ENCODE measurements around the gene GOT2. TPM values are rescaled to one million over a fixed set of nuclear protein-coding genes. Genes with fewer than 3 reads are reported as not detected.
"Not testable (repeated sequence)": the region's sequence is repeated elsewhere in the genome, so short reads cannot be mapped to it uniquely, and the experiment has no call there.

GOT2 gene
- total RNA-seq, 4 donors from 2014 or later = 12.6 to 54.9 (median 43.7) TPM

DNA sequence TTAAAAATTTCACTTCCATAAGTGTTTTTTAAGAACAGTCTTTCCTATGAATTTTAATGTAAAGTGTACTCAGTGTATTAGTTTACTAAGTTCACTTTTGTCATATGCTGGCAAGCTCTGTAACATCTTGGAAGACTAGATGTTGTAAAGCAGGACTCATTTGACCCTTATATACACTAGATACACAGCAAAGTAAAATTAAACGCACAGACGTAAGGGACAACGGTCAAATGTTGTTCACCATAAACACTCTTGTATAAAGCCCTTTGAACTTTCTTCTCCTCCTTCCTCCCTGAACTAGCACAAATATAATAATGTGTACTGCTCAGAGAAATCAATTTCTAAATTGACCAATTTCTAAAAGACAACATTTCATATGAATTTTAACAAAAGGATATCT, 7.0 kb upstream of the GOT2 start:
- no peak for DNase-seq
- no peak overlapping the region for H3K27ac ChIP-seq
- no peaks in the 10 kb centered on the region for H3K4me1 ChIP-seq
- no peak for TF ChIP-seq POLR2A (IDR thresholded peaks at IDR 0.05)
- no peak for TF ChIP-seq CTCF (IDR thresholded peaks at IDR 0.05)
- H3K27me3 ChIP-seq = no peaks in the 10 kb centered on the region
- H3K4me3 ChIP-seq = no peak overlapping the region
- no peaks in the 10 kb centered on the region for H3K9me3 ChIP-seq
- intact Hi-C loops (cut with DNase I; ENCODE audit: low total_unique reads) = no loop called here
- no peaks in the 10 kb centered on the region for H3K36me3 ChIP-seq

DNA sequence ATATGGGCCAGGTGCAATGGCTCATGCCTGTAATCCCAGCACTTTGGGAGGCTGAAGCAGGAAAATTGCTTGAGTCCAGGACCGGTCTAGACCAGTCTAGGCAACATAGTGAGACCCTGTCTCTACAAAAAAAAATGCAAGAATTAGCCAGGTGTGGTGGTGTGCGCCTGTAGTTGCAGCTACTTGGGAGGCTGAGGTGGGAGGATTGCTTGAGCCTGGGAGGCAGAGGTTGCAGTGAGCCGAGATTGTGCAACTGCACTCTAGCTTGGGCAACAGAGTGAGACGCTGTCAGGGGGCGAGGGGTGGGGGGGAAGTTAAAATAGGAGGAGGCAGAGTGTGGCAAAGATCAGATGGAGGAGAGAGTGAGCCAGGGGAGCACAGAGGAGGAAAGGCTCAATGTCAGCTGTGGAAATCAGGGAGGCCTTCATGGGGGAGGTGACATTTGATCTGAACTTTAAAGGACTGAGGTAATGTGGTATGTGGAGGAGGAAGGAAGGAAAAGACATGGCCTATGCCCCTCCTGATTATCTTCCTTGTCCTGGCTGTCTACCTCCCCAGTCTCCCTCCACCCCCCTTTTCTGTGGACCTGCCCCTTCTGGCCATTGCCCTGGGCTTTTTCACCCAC, 4.7 kb upstream of the GOT2 start:
- Histone ChIP-seq H3K4me1 (no peaks in the 10 kb centered on the region), H3K9me3 (no peaks in the 10 kb centered on the region), H3K4me3 (no peak overlapping the region), H3K27me3 (no peaks in the 10 kb centered on the region), H3K36me3 (no peaks in the 10 kb centered on the region), H3K27ac (no peak overlapping the region)
- intact Hi-C loops (cut with DNase I; ENCODE audit: low total_unique reads) = no loop called here
- no peak for DNase-seq
- TF ChIP-seq POLR2A (IDR thresholded peaks at IDR 0.05) (no peak), CTCF (IDR thresholded peaks at IDR 0.05) (no peak)

DNA sequence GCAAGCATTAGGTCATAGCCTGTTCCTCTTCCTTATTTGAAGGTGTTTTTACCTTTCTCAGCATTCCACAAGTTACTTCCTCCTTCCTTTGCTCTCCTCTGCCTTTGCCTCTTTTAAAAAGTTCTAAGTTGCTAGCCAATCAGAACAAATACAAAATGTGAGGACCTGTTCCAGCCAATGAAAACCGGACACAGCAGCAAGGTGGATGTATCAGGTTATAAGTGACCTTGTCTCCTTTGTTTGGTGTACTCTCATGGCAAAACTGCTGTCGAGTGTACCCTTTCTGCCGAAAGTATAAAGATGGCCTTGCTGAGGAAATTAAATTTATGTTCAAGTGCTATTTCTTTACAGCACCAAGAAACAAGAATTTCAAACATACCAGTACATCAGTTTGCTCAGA, 2.2 kb upstream of the GOT2 start:
- H3K4me1 ChIP-seq; DNase-seq; H3K36me3 ChIP-seq; H3K4me3 ChIP-seq; H3K9me3 ChIP-seq; H3K27me3 ChIP-seq; H3K27ac ChIP-seq; intact Hi-C loops (cut with DNase I; ENCODE audit: low total_unique reads): not testable (repeated sequence)

DNA sequence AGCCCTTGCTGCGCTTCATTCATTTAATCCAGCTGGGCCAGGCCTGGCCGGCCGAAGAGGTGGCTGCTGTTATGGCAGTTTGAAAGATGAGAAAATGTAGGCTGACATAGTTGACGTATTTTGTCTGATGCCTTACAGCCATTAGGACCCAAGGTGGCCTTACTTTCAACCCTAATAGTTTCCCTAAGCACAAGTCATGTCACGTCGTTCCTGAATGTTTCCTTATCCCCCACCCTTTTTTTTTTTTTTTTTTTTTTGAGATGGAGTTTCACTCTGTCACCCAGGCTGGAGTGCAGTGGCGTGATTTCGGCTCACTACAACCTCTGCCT, 307 bp upstream of the GOT2 start:
- Histone ChIP-seq H3K27ac (peak overlapping the region; percentile 75 to 77), H3K27me3 (no peaks in the 10 kb centered on the region), H3K4me3 (peak overlapping the region; percentile 71 to 91), H3K9me3 (no peaks in the 10 kb centered on the region), H3K4me1 (peaks cover 0 to 5% of the 10 kb centered on the region in 2 donors), H3K36me3 (no peaks in the 10 kb centered on the region)
- no peak for DNase-seq
- no peak for TF ChIP-seq POLR2A (IDR thresholded peaks at IDR 0.05)
- no peak for TF ChIP-seq CTCF (IDR thresholded peaks at IDR 0.05)
- intact Hi-C loops (cut with DNase I; ENCODE audit: low total_unique reads) = no loop called here

- Histone ChIP-seq H3K4me1 (peaks cover 0 to 5% of the 10 kb centered on the region in 2 donors), H3K4me3 (peak overlapping the region; percentile 71 to 91), H3K27me3 (no peaks in the 10 kb centered on the region), H3K27ac (peak overlapping the region; percentile 75 to 77), H3K36me3 (no peaks in the 10 kb centered on the region), H3K9me3 (no peaks in the 10 kb centered on the region)
- DNase-seq = peak in 1 of 2 donors; percentile 16
- TF ChIP-seq CTCF (IDR thresholded peaks at IDR 0.05) = no peak
- TF ChIP-seq POLR2A (IDR thresholded peaks at IDR 0.05) = no peak
- intact Hi-C loops (cut with DNase I; ENCODE audit: low total_unique reads) = no loop called here
Observed at GRCh38 chr16:58733248-58733670, 857 bp downstream of the GOT2 start.

All from uterus (tissue), 4 donors.